Esophagus muscularis mucosa (tissue), 4 donors: ENCODE results near the gene CASP9. TPM values are rescaled to one million over a fixed set of nuclear protein-coding genes. Genes with fewer than 3 reads are reported as not detected.

Experiments
- DNase-seq: peaks from one replicate; pipeline ENCODE4 v3.0.0-alpha.2; 2017; ENCODE audit errors: extremely low spot score
- H3K27ac ChIP-seq, 4 donors: fragments of 200-600 bp; sonication (generic); replicated peaks in 1 of 4; 1 replicate in 3 of 4; 2 replicates in 1 of 4; pipeline ENCODE4 v1.5.1; 2016 to 2019; ENCODE audit warnings: mild to moderate bottlenecking in 1 of 4
- H3K27me3 ChIP-seq, 4 donors: fragments of 200-600 bp; sonication (generic); one replicate each; pipeline versions ENCODE4 v1.5.1 to v1.6.0; 2016 to 2019
- H3K36me3 ChIP-seq, 4 donors: fragments of 200-600 bp; sonication (generic); one replicate each; pipeline ENCODE4 v1.5.1; 2016 to 2019
- H3K4me1 ChIP-seq, 4 donors: fragments of 200-600 bp; sonication (generic); one replicate each; pipeline ENCODE4 v1.5.1; 2016 to 2019
- H3K4me3 ChIP-seq, 4 donors: fragments of 200-600 bp; sonication (generic); 1 replicate in 2 of 4; 2 replicates in 2 of 4; pipeline ENCODE4 v1.5.1; 2016 to 2019; ENCODE audit warnings: mild to moderate bottlenecking in 4 of 4, moderate library complexity in 1 of 4
- H3K9me3 ChIP-seq, 4 donors: fragments of 200-600 bp; sonication (generic); 1 replicate in 3 of 4; 2 replicates in 1 of 4; pipeline ENCODE4 v1.5.1; 2016 to 2019
- CTCF ChIP-seq, 3 experiments: fragments of 200-600 bp in 2 of 3; fragments of 450-650 bp in 1 of 3; sonication (generic) in 2 of 3; IDR thresholded peaks; one replicate each; pipeline ENCODE4 v1.5.1; 2017 to 2019; ENCODE audit warnings: antibody characterized with exemption in 3 of 3, mild to moderate bottlenecking in 2 of 3, moderate library complexity in 1 of 3
- EP300 ChIP-seq: sonication (generic); formaldehyde crosslinking; IDR thresholded peaks from one replicate; pipeline ENCODE4 v1.6.1; 2017; ENCODE audit warnings: antibody characterized with exemption
- POLR2A ChIP-seq: fragments of 450-650 bp; IDR thresholded peaks from one replicate; pipeline ENCODE4 v1.6.1; 2017; ENCODE audit warnings: antibody characterized with exemption, moderate library complexity, mild to moderate bottlenecking, low read depth
- POLR2AphosphoS5 ChIP-seq, 2 donors: sonication (generic); formaldehyde crosslinking; IDR thresholded peaks; one replicate each; pipeline ENCODE4 v1.6.1; 2017; ENCODE audit warnings: antibody characterized with exemption in 2 of 2
- WGBS: methylation state at CpG from one replicate; pipeline ENCODE4 v1.1.5; 2018; 5-methylcytosine and 5-hydroxymethylcytosine counted together
- intact Hi-C: fragments of 100-400 bp; cut with DNase I; formaldehyde crosslinking; loops from one replicate; pipeline ENCODE4 v1.15.1; 2023
- total RNA-seq, 4 donors: library from RNA; depleted of rRNA; stranded (reverse); fragments of >200 nt; gene quantifications; one replicate each; pipeline versions ENCODE4 v1.1.0 to v1.2.1, GENCODE V29; 2016

The CASP9 gene
- total RNA-seq, 4 donors from 2014 or later = 9.1 to 12.6 (median 11.0) TPM

DNA sequence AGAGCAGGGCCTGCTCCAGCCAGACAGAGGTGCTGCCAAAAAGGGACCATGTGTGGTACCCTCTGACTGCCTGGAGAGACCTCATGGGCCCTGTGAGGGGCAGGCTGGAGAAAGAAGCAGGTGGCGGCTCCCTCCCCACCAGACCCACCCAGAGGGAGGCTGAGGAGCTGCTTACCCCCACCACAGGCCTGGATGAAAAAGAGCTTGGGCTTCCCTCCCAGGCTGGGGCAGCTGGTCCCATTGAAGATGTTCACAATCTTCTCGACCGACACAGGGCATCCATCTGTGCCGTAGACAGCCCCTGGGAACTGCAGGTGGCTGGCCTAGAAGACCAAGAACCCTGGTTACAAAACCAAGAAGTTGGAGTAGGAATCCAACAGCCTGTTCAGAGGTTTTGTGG, 19.6 kb downstream of the CASP9 start:
- no peak for DNase-seq
- Histone ChIP-seq H3K27ac (no peak overlapping the region), H3K36me3 (peaks cover 24 to 74% (median 52%) of the 10 kb centered on the region in 4 donors), H3K9me3 (no peaks in the 10 kb centered on the region), H3K4me1 (peaks cover 0 to 7% (median 2%) of the 10 kb centered on the region in 4 donors), H3K27me3 (no peaks in the 10 kb centered on the region), H3K4me3 (no peak overlapping the region)
- intact Hi-C loops = no loop called here
- TF ChIP-seq EP300 = no peak
- 93% methylated on average over 3 of the region's 4 CpGs for WGBS

- intact Hi-C loops = no loop called here
- peak; percentile 44 to 71 (median 58) for TF ChIP-seq CTCF (IDR thresholded peaks at IDR 0.05)
- TF ChIP-seq POLR2AphosphoS5 (IDR thresholded peaks at IDR 0.05) = no peak
- DNase-seq = no peak
- H3K36me3 ChIP-seq = peaks cover 31 to 76% (median 47%) of the 10 kb centered on the region in 4 donors
- H3K9me3 ChIP-seq = no peaks in the 10 kb centered on the region
- H3K4me3 ChIP-seq = no peak overlapping the region
- H3K4me1 ChIP-seq = peaks cover 0 to 4% (median 0%) of the 10 kb centered on the region in 4 donors
- no peak overlapping the region for H3K27ac ChIP-seq
- H3K27me3 ChIP-seq = no peaks in the 10 kb centered on the region
- WGBS = 58% methylated on average over 15 of the region's 17 CpGs
Measured at GRCh38 chr1:15501208-15502032, 22.6 kb downstream of the CASP9 start.

DNA sequence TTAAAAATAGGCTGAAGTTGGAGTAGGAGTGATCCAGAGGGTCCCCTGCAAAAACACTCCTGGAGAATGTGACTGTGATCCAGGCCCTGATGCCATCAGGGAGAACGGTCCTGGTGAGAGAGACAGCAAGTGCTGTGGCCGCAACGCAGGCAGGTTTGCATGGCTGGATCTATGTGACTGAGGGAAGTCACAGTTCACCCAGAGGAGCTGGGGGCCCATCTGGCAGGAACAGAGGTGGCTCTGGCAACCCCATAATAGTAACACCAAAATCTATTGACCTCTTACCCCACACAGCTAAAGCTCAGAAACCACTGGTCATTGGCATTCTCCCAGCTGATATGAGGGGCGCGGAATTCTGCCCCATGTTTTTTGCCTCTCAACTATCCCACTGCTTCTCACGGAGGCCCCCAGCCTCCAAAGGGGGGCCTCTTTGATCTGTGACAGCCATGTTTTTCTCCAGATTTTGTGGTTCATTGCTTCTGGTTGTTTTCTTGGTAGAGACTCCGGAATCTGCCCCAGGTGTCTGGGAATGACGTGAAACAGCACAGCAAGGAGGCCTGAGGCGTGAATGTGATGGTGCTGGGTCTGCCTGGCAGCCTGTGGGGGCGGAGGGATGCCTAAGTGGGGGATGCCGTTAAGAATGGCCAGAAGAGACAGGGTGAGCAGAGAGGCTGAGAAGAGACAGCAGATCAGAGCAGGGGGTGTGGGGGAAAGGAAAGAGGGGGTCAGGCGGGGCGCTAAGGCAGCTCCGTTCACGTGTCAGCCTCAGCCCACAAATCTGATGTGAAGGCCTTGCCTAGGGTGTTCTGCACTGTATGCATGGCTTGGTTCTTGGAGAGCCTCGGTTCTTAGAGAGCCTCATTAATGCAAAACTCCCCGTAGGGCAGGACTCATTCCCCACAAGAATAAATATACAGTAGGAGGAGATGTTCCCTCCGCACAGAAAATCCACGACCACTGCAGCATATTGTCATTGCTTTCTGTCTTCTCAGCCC, 23.5 kb downstream of the CASP9 start:
- intact Hi-C loops = no loop called here
- DNase-seq = no peak

DNA sequence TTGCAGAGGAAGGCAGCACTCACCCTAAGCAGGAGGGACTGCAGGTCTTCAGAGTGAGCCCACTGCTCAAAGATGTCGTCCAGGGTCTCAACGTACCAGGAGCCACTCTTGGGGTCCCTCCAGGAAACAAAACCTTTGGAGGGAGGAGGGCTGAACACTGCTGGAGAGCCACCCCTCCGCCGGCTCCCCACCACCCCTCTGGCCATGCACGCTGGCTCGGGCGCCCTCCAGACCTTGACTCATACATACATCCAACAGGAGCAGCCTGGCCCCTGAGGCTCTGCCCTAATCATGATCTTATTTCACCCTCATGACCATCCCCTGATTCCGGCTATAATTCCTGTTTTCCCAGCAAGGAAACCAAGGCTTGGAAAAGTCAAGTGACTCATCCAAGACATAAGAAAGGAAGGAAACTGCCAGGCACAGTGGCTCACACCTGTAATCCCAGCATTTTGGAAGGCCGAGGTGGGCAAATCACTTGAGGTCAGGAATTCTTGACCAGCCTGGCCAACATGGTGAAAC, 30.1 kb downstream of the CASP9 start:
- no peak overlapping the region for H3K4me3 ChIP-seq
- H3K27me3 ChIP-seq = no peaks in the 10 kb centered on the region
- no peak overlapping the region for H3K27ac ChIP-seq
- TF ChIP-seq CTCF (IDR thresholded peaks at IDR 0.05) (no peak), POLR2A (no peak), EP300 (no peak), POLR2AphosphoS5 (IDR thresholded peaks at IDR 0.05) (no peak)
- 96% methylated on average over 9 of the region's 9 CpGs for WGBS
- peaks cover 0 to 5% (median 5%) of the 10 kb centered on the region in 4 donors for H3K4me1 ChIP-seq
- DNase-seq = no peak
- intact Hi-C loops = no loop called here
- H3K9me3 ChIP-seq = no peaks in the 10 kb centered on the region
- peaks cover 22 to 62% (median 30%) of the 10 kb centered on the region in 4 donors for H3K36me3 ChIP-seq

More for the DNA sequence above, 23.5 kb downstream of the CASP9 start:
- Histone ChIP-seq H3K9me3 (no peaks in the 10 kb centered on the region), H3K4me1 (peaks cover 0 to 4% (median 0%) of the 10 kb centered on the region in 4 donors), H3K27ac (no peak overlapping the region), H3K4me3 (no peak overlapping the region), H3K36me3 (peaks cover 25 to 70% (median 39%) of the 10 kb centered on the region in 4 donors), H3K27me3 (no peaks in the 10 kb centered on the region)
- TF ChIP-seq EP300 = no peak
- no peak for TF ChIP-seq POLR2A
- TF ChIP-seq CTCF (IDR thresholded peaks at IDR 0.05) = no peak
- no peak for TF ChIP-seq POLR2AphosphoS5 (IDR thresholded peaks at IDR 0.05)
- whole genome bisulfite sequencing = 84% methylated on average over 19 of the region's 19 CpGs
